ENCODE data around the gene THAP8. TPM values are rescaled to one million over a fixed set of nuclear protein-coding genes. Genes with fewer than 3 reads are reported as not detected.

THAP8 gene
- polyA plus RNA-seq, 2 of the 4 experiments (the other 2 are of a cell fraction) = 3.1 to 7.5 TPM

GRCh38 chr19:36014012-36014924 is 39.8 kb downstream of the THAP8 start, which contains the start of gene ALKBH6 (continued):
- TF ChIP-seq ELK1 (IDR thresholded peaks at IDR 0.05; ENCODE audit: low read depth, low read length) = peak; percentile 63; the same call in 1 of the 2 replicates
- 0 out of 5 replicates have a peak, but pooled peaks of 1 of the 2 experiments have one; percentile 23 for TF ChIP-seq RAD21 (conservative IDR thresholded peaks at IDR 0.05 in 1 of 2, IDR thresholded peaks at IDR 0.05 in 1 of 2)
- TF ChIP-seq FOXS1 (CRISPR knock-in tag; IDR thresholded peaks at IDR 0.05) = no peak
- peak; percentile 67; the same call in 1 of the 2 replicates for TF ChIP-seq PHF8 (IDR thresholded peaks at IDR 0.05; ENCODE audit: borderline replicate concordance, low read depth)
- peak; percentile 43; the same call in 1 of the 2 replicates for TF ChIP-seq PBX3 (IDR thresholded peaks at IDR 0.05)

GRCh38 chr19:36013280-36014011 is 40.6 kb downstream of the THAP8 start:
- Histone ChIP-seq H3K4me1 (peaks cover 26% of the 10 kb centered on the region), H3K4me2 (peak overlapping the region; percentile 94), H3K4me3 (peak overlapping the region; percentile 65), H3K9me3 (no peaks in the 10 kb centered on the region), H3K27ac (peak overlapping the region; percentile 81 to 85)
- ChIA-PET POLR2A (interaction anchor here (1.0 to 1.2 kb wide), 9 partner anchors 10 to 273 kb away, joined by 3 to 18 read pairs (median 3); partner anchors contain the start of genes POLR2I, TBCB, THAP8 and WDR62), CTCF (interaction anchor here (0.6 to 2.2 kb wide), 13 partner anchors 10 to 1628 kb away, joined by 3 to 15 read pairs (median 4); partner anchors contain the start of gene THAP8)
- TF ChIP-seq MYC (IDR thresholded peaks at IDR 0.05; ENCODE audit: borderline replicate concordance, low read length) = no peak
- TF ChIP-seq POLR2A (IDR thresholded peaks at IDR 0.05; ENCODE audit: low read length) = no peak
- TF ChIP-seq BHLHE40 (IDR thresholded peaks at IDR 0.05; ENCODE audit: low read depth, low read length) = no peak
- no peak for TF ChIP-seq PHF8 (IDR thresholded peaks at IDR 0.05; ENCODE audit: borderline replicate concordance, low read depth)
- no peak for TF ChIP-seq KDM1A (IDR thresholded peaks at IDR 0.05; ENCODE audit: low read depth)
- TF ChIP-seq CTCF (IDR thresholded peaks at IDR 0.05) = no peak
- no peak for TF ChIP-seq MAZ (IDR thresholded peaks at IDR 0.05; ENCODE audit: borderline replicate concordance, low read depth, low read length)
- no peak for TF ChIP-seq EHMT2 (IDR thresholded peaks at IDR 0.05; ENCODE audit: low read depth)
- no peak for TF ChIP-seq NFE2L2 (conservative IDR thresholded peaks at IDR 0.05; ENCODE audit: low read length)
- TF ChIP-seq ELK1 (IDR thresholded peaks at IDR 0.05; ENCODE audit: low read depth, low read length) = no peak
- TF ChIP-seq FOXS1 (CRISPR knock-in tag; IDR thresholded peaks at IDR 0.05) = no peak
- TF ChIP-seq JUN (IDR thresholded peaks at IDR 0.05) = no peak
- TF ChIP-seq HDAC2 (IDR thresholded peaks at IDR 0.05) = no peak
- TF ChIP-seq E2F6 (IDR thresholded peaks at IDR 0.05; ENCODE audit: borderline replicate concordance, low read depth) = no peak
- no peak for DNase-seq (ENCODE audit: low read depth in 1 of 2, low spot score in 1 of 2)
- peak; percentile 90 for FAIRE-seq
- WGBS (ENCODE audit: missing lambda C conversion rate) = 29% methylated on average over 15 of the region's 15 CpGs
- ATAC-seq = no peak

Data from A549 (cell line).